CD4-positive, alpha-beta T cell treated with Interleukin-21 for 1 hour (primary cell): Measurements from ENCODE around the gene VMAC.
"Not testable (repeated sequence)": the region's sequence is repeated elsewhere in the genome, so short reads cannot be mapped to it uniquely, and the experiment has no call there.

Source experiments
- DNase-seq: peaks from one replicate; pipeline ENCODE4 v3.0.0-alpha.2; 2020

VMAC gene, protein sequence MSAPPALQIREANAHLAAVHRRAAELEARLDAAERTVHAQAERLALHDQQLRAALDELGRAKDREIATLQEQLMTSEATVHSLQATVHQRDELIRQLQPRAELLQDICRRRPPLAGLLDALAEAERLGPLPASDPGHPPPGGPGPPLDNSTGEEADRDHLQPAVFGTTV

DNA sequence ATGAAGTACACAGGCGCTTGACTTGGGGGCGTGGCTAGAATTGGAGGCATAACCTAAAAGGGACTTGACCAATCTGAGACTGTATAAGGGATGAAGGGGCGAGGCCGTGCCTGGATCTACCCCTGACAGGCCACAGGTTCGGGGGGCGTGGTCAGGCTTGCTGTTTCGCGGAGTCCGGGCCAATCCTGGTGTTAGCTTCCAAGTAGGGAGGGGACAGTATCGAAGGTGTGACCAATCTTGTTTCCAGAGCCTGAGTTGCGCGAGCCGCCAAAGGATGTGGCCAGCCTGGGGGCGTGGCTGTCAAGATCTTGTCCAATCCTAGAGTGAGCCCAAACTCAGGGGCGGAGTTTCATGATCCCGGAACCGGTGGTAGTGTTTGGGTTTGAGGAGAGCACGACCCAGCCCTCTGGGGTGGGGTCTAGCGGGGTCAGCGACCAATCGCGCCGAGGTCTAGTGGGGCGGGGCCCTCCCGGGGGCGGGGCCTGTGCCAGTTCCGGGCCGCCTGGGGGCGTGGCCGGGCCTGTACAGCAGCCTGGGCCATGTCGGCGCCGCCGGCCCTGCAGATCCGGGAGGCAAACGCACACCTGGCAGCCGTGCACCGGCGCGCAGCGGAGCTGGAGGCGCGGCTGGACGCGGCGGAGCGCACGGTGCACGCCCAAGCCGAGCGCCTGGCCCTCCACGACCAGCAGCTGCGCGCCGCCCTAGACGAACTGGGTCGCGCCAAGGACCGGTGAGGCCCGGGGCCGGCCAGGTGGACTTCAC is at the start of gene VMAC:
Gene VMAC, plus strand, starts transcription at position 521 of the 762 bp plus-strand sequence. Its CDS starts 19 bp downstream, at position 540.
- peak; percentile 100 for DNase-seq

DNA sequence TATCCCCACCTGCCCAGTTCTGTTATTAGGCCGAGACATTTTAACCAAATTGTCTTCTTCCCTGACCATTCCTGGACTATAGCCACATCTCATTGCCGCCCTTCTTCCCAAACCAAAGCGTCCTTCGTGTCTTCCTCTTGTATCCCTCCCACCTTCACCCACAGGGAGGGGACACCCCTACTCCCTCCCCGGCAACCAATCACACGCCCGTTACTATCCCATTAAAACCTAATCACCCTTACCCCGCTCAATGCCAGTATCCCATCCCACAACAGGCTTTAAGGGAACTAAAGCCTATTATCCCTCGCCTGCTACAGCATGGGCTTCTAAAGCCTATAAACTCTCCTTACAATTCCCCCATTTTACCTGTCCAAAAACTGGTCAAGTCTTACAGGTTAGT is 49.5 kb upstream of the VMAC start:
- DNase-seq: not testable (repeated sequence)

DNA sequence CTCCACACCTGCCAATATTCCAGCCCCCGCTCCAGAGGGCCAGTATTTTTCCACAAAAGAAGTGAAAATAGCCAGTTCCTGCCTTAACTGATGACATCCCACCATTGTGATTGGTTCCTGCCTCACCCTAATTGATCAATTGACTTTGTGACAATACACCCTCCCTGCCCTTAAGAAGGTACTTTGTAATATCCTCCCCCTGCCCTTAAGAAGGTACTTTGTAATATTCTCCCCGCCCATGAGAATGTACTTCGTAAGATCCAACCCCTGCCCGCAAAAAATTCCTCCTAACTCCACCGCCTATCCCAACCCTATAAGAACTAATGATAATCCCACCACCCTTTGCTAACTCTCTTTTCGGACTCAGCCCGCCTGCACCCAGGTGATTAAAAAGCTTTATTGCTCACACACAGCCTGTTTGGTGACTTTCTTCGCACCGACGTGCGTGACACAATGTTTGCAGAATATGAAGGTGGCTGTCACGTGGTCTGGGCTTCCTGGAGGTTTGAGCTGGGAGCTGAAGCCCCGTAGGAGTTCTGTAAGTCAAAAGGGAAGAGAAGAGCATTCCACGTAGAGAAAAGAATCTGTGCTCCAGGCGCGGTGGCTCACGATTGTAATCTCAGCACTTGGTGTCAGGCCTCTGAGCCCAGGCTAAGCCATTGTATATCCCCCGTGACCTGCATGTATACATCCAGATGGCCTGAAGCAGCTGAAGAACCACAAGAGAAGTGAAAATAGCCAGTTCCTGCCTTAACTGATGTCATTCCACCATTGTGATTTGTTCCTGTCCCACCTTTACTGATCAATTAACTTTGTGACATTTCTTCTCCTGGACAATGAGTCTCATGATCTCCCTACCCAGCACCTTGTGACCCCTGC is 47.2 kb upstream of the VMAC start:
- no peak for DNase-seq

DNA sequence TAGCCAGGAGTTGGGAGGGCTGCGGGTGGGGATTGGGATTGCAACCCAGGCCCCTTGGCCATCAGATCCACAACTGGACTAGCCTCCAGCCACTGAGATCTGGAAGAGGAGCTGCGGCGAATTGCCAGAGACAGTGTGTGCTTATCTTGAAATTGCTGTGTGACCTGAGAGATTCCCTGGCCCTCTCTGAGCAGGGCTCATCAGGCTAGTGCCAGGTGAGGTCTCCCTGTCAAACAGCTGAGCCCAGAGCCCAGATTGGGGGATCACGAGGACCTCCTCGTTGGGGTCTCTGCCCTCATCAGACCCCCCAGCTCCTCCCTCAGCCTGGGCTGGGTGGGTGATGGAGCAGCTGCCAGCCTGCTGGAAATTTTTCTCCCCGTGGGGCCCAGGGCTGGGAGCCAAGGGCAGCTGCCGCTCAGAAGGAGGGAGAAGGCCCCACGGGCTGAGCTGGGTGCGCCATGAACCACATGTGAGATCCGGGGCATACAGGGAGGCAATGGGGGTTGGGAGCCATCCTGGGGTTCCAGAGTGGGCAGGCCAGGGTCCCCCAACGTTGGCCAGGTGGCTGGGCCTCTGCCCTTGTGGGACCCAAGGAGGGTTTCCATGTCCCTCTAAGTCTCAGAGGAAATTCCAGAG is 41.5 kb upstream of the VMAC start:
- DNase-seq: no peak

DNA sequence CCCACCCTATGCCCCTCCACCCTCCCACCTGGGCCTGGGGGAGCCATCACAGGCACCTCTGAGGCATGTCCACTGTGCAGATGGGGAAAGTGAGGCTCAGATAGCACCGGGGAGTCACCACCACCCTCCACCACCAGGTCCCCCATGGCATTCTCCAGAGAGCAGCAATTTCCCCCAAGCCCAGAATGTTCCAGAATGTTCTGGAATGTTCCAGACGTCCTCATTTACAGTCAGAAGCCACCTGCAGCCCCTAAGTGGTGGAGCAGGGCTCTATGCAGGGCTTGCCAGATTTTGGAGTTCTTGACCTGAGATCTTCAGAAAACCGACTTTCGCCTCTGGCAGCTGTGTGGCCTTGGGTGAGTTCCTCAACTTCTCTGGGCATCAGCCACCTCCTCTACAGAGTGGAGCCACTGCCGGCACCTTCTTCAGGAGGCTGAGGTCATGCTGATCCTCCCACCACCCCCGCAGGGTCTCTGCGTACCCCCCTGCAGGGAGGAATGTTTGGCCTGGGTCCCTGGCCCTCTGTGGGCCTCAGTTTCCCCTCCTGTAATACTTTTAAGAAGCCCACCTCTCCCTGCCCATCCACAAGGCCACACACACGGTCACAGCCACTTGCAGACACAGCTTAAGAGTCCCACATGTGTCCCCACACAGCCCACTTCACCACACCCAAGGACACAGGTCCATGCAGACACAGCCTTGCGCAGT is 40.5 kb upstream of the VMAC start:
- DNase-seq: no peak

DNA sequence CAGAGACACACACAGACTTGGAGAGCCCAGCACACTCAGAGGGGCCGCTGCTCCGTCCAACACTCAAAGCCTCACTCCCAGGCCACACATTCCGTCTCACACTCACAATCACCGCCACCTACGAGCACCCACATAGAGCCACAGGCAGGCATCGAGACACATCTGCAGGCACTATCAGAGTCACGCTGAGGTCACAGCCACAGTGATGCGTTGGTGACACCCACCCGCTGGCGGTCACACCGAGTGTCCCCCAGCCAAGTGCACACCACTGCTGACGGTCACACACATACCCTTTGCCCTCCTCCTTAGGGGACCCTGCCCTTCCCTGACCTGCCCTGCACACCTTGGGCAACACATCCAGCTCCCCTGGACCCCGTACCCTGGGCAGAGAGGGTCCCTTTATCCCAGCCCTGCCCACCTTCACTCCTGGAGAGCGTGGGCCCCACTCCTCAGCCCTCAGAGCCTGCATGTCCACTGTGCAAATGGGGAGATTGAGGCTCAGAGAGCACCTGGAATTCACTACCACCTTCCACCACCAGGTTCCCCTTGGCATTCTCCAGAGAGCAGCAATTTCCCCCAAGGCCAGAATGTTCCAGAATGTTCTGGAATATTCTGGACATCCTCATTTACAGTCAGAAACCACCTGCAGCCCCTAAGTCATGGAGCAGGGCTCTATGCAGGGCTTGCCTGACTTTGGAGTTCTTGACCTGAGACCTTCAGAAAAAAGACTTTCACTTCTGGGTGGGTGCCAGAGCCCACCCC is 39.8 kb upstream of the VMAC start:
- peak; percentile 5 for DNase-seq

DNA sequence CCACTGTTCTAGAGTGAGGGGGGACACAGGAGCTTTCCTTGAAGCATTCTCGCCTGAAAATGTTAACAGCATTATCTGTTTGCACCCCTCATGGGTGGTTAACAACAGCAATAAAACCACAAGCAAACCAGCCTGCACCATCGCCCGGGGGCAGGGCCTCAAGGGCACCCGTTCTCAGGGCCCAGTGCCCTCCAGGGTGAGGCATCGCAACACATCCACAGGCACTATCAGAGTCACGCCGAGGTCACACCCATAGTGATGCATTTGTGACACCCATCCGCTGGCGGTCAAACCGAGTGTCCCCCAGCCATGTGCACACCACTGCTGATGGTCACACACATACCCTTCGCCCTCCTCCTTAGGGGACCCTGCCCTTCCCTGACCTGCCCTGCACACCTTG is 38.9 kb upstream of the VMAC start:
- DNase-seq: no peak

DNA sequence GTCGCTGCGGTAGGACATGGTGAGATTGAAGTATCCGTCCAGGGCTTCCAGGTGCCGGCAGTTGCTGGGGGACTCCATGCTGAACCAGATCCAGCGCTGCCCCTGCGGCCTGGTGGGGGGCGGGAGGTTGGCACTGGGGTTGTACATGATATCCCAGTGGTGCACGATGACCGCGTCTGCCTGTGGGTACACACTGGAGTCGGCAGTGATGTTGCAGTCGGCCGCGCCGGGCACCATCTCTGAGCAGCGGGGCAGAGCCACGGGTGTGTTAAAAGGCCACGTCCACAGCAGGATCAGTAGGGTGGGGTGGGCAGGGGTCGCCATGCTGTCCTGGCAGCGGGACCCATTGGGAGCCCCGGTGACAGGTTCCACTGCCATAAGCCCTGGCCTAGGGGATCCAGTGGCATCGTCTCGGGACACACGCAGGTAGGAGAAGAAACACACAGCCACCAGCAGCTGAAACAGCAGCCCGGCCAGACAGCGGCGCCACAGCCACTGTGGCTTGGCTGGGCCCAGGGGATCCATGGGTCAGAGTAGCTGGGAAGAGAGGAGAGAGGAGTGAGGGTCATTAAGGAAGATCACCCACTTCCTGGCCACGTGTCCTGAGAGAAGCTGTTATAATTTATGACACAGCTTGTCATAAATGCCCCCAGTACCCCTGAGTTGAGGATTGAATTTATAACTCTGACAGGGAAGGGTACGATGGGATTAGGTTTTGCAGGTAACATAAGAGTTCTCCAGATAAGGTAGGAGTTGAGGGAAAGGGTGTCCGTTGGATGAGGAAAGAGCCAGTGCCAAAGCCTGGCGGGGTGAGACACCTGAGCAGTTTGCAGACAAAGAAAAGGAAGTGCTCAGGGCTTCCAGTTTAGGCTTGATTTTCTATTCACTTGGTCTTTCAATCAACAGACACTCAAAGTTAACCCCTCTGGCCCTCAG is 37.2 kb upstream of the VMAC start:
- no peak for DNase-seq

DNA sequence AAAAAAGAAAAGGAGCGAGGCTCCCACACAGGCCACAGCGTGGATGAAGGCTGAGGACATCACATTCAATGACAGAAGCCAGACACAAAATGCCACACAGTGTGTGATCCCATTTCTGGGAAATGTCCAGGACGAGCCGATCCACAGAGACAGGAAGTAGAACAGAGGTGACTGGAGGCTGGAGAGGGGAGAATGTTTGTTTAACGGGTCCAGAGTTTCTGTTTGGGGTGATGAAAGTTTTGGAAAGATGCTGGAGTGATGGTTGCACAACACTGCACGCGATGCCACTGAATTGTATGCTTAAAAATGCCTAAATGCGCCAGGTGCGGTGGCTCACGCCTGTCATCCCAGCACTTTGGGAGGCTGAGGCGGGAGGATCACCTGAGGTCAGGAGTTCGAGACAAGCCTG is 33.7 kb upstream of the VMAC start:
- DNase-seq: no peak

DNA sequence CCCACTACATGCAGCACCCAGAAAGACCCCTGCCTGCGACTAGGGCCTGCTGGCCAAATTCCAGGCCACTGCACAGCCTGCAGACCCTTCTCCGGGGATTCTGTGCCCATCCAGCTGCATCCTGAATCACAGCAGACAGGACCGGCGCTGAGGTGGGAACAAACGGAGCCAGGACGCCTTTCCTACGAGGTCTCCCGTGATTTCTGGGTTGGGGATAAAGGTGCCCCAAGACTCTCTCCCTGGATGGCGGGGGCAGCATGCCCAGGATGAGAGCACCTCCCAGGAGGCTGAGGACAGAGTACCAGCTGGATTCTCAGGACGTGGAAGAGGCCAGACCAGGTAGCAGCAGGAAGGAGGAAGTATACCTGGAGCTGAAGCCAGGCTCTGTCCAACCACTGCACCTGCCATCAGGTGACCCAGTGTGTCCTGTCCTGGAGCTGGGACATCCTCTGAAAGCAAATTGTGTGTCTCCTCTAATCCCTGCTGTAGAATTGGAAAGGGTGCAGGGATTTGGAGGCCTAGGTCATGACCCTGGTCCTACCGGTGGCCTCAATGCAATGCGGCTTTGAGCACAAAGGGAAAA is 31.0 kb upstream of the VMAC start:
- DNase-seq: no peak

DNA sequence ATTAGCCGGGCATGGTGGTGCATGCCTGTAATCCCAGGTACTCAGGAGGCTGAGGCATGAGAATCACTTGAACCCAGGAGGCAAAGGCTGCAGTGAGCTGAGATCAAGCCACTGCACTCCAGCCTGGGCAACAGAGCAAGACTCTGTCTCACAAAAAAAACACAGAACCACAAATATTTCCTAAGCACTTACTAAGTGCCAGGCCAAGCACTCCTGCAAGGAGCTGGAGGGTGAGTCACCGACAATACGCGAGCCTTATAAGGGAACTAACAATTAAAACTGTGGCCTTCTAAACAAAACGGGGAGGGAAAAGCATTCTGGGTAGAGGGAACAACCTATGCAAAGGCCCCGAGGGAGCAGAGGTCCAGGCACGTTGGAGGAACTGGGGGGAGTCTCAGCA is 30.2 kb upstream of the VMAC start:
- not testable (repeated sequence) for DNase-seq

DNA sequence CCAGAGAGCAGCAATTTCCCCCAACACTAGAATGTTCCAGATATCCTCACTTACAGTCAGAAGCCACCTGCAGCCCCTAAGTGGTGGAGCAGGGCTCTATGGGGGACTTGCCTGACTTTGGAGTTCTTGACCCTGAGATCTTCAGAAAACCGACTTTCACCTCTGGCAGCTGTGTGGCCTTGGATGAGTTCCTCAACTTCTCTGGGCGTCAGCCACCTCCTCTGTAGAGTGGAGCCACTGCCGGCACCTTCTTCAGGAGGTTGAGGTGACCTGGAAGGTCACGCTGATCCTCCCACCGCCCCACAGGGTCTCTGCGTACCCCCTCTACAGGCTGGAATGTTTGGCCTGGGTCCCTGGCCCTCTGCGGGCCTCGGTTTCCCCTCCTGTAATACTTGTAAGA is 27.2 kb upstream of the VMAC start:
- DNase-seq: no peak

DNA sequence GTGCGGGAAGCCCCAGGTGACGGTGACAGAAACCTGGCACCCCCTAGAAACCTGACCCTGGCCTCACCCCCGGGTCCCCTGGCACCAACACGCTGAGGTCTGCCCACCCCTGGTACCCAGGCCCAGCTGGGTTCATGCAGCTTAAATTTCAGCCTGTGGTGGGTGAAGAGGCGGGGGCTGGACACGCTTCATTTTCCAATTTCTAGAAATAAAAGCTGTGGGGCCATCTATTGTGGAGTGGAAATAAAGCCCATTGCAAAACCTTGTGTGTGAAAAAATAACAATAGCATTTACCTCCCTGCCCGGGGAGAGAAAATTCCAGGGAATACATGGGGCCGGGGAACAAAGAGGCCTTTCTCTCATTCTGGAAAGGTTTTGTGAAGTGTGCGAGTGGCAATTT is 26.8 kb upstream of the VMAC start:
- no peak for DNase-seq

DNA sequence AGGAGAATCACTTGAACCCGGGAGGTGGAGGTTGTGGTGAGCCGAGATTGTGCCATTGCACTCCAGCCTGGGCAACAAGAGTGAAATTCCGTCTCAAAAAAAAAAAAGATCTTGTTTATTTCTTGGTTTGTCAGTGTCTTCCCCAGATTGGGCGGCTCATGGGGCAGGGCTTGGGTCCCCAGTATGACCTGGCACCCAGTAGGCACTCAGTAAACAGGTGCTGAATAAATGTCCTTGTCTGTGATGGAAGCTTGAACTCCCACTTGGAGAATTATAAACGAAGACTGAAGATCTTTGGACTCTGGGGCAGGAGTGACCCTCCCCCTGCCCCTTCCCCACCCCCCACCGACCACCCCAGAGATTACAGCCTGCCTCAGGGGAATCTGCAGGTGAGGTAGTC is 24.5 kb upstream of the VMAC start:
- no peak for DNase-seq

DNA sequence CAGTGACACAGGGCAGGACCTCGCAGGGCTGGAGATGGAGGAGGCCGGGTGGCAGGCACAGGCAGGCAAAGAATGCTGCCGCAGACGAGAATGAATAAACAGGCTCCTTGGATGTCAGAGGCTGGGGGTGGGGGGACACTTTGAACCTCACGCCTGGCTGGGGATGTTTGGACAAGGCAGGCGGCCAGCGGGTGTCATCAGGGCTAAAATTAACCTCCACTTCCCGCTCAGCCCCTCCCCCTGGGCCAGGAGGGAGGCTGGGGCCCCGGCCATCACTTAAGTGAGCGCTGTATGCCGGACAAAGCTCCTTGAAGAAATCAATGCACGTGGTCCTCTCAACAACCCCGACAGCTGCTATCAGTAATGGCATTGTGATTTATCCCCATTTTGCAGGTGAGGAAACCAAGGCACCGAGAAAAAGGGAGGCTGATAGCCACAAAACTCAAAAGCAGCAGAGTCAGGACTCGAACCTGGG is 24.0 kb upstream of the VMAC start:
- DNase-seq: no peak

DNA sequence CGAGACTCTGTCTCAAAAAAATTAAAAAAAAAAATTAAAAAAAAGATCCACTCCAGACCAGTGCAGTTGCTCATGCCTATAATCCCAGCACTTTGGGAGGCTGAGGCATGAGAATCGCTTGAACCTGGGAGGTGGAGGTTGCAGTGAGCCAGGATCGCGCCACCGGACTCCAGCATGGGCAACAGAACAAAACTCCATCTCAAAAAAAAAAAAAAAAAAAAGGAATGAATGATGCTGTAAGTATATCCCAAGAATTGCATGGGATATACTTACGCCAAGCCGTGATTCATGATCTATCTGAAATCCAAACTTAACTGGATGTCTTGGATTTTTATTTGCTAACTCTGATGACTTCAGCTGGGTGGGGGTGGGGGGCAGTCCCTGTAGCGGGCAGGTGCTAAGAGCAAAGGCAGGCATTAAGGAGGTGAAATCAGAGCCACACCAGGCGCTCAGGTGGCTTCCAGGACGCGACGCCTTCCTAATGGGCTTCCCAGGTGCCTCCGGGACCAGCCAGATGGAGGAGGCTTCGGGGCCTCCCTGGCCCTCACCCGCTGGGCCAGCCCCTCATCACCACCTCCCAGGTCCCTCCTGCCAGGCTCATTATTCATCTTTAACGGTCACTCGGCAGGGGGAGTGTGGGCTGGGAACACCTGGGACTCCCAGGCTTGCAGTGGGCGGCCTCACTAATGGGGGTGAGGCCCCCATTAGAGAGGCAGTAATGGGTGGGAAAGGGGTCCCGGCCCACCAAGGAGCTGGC is 23.0 kb upstream of the VMAC start:
- no peak for DNase-seq

DNA sequence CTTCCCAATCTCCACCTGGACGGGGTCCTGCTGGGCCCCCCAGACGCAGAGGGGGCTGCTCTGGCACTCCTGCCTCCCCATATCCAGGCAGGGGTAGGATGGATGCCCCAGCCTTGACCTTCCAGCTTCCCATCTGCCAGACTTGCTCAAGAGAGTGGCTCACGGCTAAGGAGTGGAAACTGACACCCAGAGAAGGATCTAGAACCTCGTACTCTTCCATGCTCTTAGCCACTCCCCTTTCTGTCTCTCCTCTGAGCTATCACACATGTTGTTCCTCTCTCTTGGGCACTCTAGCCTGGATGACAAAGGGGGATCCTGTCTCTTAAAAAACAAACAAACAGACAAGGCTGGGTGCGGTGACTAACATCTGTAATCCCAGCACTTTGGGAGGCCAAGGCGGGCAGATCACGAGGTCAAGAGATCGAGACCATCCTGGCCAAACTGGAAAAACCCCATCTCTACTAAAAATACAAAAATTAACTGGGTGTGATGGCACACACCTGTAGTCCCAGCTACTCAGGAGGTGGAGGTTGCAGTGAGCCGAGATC is 22.2 kb upstream of the VMAC start:
- DNase-seq: no peak

DNA sequence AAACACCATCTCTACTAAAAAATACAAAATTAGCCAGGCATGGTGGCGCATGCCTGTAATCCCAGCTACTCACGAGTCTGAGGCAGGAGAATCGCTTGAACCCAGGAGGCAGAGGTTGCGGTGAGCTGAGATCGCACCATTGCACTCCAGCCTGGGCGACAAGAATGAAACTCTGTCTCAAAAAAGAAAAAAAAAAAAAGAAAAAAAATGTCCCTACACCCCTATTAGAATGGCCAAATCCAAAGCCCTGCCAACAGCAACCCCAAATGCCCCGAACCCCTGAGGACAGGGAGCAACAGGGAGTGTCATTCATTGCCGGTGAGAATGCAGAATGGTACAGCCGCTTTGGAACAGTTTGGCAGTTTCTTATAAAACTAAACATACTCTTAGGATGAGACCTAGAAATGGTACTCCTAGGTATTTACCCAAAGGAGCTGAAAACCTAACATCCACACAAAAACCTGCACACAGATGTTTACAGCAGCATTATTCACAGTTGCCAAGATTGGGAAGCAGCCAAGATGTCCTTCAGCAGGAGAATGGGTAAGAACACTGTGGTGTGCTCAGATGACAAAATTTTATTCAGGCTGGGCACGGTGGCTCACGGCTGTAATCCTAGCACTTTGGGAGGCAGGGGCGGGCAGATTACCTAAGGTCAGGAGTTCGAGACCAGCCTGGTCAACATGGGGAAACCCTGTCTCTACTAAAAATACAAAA is 21.4 kb upstream of the VMAC start:
- not testable (repeated sequence) for DNase-seq
